ENCODE data around the gene C1QTNF1.

DNA sequence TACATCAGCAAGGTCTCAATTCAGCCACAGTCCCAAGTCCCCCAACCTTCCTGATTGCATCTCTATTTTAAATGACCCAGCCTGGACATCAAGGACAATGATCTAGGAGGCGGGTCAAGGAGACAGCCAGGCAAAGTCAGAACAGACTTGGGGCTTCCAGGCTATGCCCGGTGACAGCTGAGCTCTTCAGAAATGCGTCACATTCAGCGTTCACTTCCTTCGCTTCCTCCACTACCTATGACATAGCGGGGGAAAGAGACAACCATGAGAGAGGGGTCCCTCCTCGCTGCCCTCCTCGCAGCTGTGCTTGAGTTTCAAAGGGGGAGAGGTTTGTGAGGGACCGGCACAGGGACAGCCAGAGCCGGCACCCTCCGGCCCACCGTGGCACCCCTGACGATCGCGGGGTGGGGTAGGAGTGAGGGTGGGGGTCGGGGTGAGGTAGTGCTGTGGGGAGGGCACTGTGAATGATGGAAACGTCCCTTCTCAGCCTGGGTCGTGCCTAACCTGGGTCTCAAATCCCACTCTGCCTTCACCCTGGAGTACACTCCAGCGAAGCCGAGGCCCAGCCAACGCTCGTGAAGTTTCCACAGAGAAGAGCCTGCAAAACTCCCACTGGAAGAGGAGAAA, 31.9 kb upstream of the C1QTNF1 start:
- TF ChIP-seq, protein P1, sequence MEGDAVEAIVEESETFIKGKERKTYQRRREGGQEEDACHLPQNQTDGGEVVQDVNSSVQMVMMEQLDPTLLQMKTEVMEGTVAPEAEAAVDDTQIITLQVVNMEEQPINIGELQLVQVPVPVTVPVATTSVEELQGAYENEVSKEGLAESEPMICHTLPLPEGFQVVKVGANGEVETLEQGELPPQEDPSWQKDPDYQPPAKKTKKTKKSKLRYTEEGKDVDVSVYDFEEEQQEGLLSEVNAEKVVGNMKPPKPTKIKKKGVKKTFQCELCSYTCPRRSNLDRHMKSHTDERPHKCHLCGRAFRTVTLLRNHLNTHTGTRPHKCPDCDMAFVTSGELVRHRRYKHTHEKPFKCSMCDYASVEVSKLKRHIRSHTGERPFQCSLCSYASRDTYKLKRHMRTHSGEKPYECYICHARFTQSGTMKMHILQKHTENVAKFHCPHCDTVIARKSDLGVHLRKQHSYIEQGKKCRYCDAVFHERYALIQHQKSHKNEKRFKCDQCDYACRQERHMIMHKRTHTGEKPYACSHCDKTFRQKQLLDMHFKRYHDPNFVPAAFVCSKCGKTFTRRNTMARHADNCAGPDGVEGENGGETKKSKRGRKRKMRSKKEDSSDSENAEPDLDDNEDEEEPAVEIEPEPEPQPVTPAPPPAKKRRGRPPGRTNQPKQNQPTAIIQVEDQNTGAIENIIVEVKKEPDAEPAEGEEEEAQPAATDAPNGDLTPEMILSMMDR (IDR thresholded peaks at IDR 0.05): no peak
- TF ChIP-seq POLR2A (IDR thresholded peaks at IDR 0.05): no peak

All from Peyer's patch (tissue), 4 donors.